GM21390 (cell line): ENCODE results near the gene PHACTR3.

Experiments
- ATAC-seq: cut with Tn5 transposase; IDR thresholded peaks from one replicate; pipeline ENCODE4 v1.9.1; 2021; ENCODE audit not compliant: unreplicated experiment

PHACTR3 gene

DNA sequence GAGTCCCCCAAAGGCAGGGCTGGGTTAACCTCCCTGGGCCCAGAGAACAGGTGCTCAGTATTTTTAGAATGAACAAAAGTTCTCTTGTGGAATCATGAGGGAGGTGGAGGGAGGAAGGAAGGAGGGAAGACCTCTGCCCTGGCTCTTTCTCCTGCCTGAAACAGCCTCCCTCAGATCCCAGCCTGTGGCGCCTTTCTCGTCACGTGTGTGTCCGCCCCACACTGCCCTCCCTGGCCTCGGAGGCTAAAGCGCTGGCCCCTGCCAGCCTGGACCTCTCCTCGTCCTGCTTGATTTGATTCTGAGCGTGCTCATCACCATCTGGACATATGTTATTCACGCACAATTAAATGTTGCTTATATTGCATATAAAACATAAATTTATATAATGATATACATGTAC lies 40.9 kb downstream of the PHACTR3 start:
- no peak for ATAC-seq

DNA sequence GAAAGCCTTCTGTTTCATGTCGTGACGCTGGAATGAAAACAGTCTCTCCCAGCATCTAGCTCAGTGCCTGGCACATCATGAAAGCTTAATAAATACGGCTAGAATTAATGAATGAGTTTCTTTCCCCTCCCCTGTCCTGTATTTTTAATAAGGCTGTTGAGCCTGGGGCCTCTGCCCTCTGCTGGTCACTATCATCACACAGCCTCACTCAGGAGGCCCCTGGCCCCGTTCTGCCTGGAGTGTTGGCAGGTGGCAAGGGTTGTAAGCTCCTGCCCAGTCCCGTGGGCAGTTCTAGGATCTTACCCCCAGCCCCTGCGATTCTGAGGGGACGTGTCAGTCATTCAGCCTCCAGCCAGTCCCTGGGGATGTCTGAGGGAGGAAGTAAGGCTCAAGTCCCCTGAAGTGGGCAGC lies 41.4 kb downstream of the PHACTR3 start:
- ATAC-seq: no peak

DNA sequence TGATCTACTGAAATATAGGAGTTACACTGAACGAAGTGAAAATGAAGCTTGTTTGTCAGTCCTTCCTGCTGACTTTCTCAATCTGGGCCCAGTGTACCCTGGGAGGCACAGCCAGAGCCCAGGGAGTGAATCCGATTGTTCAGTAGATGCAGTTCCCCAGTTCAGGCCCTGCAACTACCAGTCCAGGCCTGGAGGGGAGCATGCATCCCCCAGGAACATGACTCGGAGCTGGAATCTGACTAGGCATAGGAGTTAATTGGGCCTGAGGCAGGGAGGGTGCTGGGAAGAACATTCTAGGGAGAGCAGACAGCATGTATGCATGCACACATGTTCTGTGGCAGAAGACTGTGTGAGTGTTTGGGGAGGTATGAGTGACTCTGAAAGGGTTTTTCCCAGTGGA lies 42.1 kb downstream of the PHACTR3 start:
- ATAC-seq: no peak

DNA sequence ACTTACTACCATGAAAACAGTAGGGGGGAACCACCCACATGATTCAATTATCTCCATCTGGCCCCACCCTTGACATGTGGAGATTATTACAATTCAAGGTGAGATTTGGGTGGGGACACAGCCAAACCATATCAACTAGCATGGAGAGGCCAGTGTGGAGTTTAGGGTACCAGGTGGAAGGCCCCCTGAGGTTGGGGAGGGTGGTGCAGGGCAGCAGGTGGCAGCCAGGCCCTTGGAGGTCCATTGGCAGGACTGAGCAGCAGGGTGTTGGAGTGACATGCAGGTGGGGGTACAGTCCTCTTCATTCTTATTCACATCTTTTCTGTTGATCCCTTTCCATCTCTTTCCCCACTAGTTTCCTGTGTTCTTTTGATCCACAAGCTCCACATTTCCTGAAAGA lies 42.9 kb downstream of the PHACTR3 start:
- no peak for ATAC-seq

DNA sequence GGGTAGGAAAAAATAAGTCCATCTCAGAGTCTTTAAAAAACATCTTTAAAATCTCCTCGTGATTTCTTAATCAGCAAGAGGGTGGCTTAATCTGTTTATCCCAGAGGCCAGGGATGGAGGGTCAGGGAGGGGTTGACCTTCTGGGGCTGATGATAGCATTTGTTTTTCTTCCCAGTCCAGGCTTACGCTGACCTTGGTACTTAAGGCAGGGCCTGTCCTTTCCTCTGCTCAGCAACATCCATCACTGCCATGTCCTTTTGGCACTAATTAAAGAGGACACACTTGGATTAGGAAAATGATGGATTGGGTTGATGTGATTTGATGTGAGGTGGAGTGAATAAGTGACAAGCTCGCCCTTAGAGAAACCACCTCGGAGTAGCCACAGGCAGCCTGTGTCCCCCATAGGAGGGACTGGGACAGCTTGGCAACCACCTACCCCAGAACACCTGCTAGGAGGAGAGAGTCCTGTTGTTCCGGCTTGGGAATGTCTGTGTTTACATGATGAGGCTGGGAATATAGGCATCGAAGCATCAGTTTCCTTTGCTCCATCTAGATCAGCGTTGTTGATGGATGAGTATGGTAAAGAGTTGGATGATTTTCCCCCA lies 44.2 kb downstream of the PHACTR3 start:
- no peak for ATAC-seq

DNA sequence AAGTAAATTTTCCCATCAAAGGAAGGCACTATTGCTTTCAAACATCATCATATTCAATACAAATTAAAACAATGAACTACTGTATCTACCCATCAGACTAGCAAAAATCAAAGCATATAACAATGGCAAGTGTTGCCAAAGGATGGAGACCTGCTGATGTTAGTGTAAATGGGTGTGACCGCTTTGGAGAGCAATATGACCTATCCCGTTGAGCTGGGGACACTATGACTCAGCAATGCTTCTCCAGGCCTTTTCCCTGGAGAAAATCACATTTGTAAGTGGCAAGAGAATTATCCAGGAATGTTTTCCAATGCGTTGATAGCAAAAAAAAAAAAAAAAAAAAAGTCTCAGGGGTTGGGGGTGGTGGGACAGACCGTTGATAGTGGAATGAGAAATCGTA lies 46.1 kb downstream of the PHACTR3 start:
- no peak for ATAC-seq

DNA sequence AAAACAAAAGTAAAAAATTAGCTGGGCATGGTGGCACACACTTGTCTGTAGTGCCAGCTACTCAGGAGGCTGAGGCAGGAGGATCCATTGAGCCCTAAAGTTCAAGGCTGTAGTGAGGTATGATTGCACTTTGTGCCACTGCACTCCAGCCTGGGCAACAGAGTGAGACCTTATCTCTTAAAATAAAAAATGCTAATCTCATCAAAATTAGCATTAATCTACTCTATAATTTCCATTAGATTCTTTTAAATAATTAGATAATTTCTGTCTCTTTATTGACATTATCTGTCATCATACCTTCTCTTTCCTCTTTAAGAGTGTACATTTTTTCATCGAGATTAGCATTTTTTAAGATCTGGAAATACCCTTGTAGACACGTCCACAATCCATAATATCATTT lies 48.0 kb downstream of the PHACTR3 start:
- no peak for ATAC-seq

DNA sequence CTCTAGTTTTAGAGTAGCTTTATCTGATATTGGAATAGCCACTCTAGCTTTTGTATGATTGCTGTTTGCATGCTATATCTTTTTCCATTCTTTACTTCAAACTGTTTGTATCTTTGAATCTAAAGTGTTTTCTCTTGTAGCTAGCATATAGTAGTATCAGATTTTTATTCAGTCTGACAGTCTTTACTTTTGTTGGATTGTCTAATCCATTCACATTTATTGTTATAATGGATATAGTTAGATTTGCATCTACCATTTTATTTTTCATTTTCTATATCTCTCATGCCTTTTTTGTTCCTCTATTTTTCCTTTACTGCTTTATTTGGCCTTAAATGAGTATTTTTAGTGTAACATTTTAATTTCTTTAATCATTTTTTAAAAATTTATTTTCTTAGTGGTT lies 52.1 kb downstream of the PHACTR3 start:
- ATAC-seq: no peak

DNA sequence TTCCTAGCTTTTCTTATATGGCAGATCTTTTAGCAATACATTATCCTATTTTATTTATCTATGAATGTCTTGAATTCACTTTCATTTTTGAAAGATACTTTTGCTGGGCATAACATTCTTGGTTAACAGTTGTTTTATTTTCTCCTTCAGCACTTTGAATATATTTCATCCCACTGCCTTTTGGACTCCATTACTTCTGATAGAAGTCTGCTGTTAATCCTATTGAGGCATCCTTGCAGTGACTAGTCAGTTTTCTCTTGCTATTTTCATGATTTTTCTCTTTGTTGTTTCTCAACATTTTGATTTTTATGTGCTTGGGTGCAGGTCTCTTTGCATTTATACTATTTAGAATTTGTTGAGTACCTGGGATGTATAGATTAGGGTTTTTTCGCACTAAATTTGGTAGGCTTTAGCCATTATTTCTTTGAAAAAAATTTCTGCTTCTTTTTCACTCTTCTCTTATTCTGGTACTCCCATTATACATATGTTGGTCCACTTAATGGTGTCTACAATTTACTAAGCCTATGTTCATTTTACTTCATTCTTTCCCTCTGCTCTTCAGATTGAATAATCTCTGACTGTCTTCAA lies 53.2 kb downstream of the PHACTR3 start:
- ATAC-seq: no peak

DNA sequence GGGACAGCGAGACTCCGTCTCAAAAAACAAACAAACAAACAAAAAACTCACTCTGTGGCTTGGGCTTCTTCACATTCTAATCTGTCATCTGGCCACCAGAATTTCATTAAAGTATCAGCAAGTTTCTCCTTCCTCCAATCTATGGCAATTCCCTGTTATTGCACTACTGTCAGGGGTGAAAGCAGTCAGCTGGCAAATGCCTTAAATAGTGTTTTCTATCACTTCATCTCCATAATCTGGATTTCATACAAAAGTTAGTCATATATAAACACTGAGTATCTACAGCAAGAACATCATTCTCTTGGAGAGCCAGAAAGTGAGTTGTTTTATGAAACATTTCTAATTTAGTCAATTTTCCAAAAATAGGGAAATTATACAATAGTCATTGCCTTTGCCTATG lies 56.1 kb downstream of the PHACTR3 start:
- ATAC-seq: no peak

DNA sequence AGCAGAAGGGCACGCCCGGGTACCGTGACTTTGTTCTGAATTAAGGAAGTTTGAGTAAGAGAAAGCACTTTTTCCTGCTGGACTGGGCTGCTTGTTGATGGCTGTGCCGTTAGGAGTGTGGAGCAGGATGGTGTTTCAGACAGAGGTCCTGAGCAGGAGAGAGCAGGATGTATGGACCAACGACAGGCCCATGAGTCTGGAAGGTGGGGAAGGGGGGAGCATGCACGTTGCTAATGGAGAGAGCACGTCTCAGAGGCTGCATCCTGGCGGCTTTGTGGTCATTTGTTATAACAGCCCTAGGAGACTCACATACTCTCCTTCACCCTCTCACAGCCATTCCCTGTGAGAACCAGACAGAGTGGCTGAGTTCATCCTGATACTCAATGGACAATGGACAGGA lies 56.8 kb downstream of the PHACTR3 start:
- ATAC-seq: no peak

DNA sequence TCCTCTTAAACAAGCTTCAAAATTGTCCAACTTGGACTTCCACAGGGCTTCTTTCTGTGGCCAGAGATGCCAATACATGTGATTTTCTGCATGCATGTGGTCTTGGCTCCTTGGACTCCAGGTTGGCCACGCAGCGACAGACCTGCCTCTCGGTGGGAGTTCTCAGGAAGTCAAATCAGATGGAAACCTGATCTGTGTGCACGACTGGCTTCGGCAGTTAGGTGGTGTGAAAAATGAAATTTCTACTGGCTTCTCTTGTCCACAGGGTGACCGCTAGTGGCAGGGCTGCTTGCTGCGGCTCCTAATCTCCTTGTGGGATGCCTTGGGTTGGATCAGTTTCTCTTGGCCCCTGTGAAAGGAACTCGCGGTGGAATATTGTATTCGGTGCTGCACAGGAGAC lies 57.3 kb downstream of the PHACTR3 start:
- ATAC-seq: no peak

DNA sequence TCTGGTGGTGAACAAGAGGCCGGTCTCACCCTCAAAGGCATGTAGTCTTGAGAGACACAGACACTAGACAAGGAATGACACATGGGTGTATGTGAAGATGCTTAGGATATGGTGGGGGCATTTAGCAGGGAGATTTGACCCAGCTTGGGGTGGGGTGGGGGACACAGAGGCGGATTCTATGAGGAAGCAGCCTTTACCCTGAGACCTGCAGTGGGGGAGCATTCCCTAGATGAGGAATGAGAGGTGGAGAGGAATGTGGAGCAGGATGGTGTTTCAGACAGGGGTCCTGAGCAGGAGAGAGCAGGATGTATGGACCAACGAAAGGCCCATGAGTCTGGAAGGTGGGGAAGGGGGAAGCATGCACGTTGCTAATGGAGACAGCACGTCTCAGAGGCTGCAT lies 57.8 kb downstream of the PHACTR3 start:
- no peak for ATAC-seq

DNA sequence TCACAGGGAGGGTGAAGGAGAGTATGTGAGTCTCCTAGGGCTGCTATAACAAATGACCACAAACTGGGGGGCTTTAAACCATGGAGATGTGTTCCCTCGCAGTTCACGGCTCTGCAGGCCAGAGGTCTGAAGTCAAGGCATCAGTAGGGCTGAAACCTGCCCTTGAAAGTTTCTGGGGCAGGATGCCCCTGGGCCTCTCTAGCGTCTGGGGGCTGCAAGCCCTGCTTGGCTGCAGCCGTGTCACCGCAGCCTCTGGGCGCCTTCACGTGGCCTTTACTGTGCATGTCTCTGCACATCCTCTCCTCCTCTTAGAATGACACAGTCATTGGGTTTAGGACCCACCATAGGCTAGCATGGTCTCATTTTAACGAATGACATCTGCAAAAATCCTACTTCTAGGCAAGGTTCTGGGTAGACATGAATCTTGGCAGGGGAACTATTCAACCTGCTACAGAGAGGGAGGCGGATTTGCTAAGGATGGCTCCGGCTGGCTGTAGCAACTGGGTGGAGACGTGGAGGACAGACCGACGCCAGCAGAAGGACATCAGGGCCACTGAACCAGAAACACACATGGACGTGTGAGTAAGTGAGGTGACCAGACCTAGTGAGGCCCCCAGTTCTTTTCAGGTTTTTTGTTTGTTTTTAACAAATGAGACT lies 58.6 kb downstream of the PHACTR3 start:
- no peak for ATAC-seq

DNA sequence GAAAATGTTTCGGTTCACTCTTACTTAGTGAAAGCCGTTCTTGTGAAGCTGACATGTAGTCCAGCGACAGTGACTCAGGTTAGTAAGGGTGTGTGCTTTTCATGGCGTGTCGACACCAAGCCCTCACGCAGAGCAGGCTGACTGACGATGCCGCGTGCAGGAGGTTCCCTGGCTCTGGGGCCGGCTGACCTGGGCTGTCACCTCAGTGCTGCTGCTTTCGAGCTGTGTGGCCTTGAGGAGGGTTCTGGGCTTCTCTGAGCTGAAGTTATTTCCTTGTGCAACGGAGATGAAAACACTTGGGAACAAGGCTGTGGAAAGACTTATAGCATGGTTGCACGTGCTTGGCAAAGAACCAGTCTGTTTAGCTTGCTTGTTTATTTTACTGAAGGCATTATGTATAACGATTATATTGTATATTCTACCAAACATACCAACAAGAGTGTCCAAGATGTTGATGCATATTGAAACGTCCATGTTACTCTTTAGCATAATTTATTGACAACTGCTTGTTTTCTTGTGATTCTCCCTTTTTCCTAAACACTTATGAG lies 59.2 kb downstream of the PHACTR3 start:
- ATAC-seq: no peak

DNA sequence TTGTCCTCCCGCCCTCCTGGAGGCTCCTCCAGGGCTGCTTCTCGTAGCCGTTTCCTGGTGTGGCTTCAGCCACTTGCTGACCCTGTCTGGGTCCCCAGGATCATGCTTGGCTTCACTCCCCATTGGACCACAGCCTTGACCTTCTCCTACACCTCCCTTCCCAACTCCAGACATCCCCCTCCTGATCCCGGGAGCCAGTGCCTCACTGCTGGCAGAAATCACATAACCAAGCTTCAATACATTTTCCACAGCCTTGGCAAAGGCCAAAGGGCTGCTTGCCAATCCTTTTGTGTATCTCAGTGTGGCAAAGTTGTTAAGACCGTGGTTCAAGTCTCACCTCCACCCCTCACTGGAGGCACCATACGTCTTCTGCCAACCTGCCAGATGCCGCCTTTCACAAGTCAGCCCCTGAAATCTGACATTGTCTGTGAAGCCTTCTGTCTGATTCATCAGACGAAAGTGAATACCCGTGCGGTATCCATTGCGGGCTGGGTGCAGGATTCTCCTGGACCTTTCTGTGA lies 60.1 kb downstream of the PHACTR3 start:
- ATAC-seq: no peak

DNA sequence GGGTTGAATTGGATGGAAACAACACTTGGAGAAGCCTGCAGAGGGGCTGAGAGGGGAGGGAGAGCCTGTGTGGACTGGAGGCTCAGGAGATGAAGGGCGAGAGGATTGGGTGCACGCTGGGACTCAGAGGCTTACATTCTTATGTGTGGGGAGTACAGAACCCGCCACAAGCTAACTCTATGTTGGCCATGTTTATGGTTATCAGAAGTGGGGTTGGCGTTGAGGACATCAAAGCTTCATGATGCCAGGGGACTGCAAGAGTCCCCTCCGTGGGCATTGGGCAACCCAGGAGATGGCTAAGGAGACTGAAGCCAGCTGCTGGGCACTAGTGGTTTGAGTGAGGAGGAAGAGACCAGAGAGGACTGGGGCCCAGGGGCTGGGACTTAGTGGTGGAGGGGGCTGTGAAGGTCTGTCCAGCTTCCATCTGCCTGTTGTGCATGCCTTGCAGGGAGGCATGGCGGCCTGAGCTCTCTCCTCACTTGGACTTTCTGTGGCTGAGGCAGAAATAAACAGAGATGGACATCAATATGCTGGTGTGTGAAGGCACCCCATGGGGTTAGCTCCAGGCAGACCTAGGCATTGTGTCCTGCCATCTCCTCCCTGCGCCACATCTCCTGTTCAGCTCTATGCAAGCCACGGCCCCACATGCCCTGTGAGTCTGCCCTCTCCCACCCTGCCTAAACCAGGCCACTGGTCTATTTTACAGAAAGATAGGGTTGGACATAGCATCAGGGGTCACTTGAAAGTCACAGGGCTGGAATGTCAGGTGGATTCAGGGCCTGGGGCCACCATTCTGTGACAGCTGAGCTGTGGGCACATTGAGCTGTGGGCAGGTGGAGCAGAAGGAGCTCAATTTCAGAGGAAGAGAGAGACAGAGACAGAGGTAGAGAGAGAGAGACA lies 61.6 kb downstream of the PHACTR3 start:
- no peak for ATAC-seq

DNA sequence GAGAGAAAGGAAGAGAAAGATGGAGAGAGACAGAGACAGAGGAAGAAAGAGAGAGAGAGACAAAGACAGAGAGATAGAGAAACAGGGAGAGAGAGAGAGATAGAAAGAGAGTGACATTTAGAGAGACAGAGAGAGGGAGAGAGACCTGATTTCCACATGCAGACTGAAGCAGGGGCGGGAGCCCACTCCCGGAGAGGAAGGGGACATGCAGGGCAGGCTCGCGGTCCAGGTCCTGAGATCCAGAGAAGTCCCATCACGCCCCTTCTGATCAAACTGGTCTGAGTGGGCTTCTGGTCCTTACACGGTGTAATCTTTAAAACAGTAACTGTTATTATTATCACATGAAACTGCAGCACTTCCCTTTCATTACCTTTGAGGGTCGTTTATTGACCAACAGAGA lies 62.2 kb downstream of the PHACTR3 start:
- no peak for ATAC-seq

DNA sequence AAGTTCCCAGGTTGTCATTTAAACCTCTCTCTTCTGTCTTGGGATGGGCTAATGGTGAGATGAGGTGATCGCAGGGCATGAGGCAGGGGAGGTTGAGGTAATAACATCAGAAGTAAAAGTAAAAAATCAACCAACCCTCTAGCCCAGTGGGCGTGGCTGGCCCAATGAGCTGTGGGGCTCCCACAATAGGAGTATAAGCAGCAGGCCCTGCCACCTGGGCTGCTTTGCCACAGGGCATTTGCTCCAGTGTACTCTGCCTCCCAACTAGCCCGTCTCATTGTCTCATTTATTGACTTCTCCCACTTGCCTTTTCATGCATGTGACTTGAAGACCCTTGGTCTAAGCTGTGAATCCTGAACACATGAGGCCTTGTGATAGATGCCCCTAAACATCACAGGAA lies 62.8 kb downstream of the PHACTR3 start:
- ATAC-seq: no peak

DNA sequence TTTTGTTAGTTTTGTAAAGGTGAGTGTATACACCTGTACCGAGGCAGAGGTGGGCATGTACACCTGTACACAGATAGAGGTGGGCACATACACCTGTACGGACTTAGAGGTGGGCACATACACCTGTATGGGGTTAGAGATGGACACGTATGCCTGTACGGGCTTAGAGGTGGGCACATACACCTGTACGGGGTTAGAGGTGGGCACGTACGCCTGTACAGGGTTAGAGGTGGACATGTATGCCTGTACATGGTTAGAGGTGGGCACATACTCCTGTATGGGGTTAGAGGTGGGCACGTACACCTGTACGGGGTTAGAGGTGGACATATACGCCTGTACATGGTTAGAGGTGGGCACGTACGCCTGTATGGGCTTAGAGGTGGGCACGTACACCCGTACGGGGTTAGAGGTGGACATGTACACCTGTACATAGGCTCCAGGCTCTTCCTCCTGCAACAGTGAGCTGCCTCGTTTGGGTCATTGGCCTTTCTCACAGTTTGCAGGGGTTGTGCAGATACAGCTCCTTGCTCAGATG lies 63.7 kb downstream of the PHACTR3 start:
- no peak for ATAC-seq
